HG02885 (cell line): ENCODE measurements around the gene STX16.
"Not testable (repeated sequence)": the region's sequence is repeated elsewhere in the genome, so short reads cannot be mapped to it uniquely, and the experiment has no call there.

ENCODE experiments used
- ATAC-seq: cut with Tn5 transposase; IDR thresholded peaks from one replicate; pipeline ENCODE4 v1.9.1; 2021; ENCODE audit warnings: mild to moderate bottlenecking; ENCODE audit not compliant: unreplicated experiment, poor library complexity

Gene STX16

GRCh38 chr20:58716476-58717277 lies 65.6 kb downstream of the STX16 start:
- ATAC-seq = no peak

- ATAC-seq = no peak
Observed at GRCh38 chr20:58717278-58718091, 66.4 kb downstream of the STX16 start.

GRCh38 chr20:58718121-58718563 lies 67.1 kb downstream of the STX16 start:
- no peak for ATAC-seq

GRCh38 chr20:58718729-58719128 lies 67.6 kb downstream of the STX16 start:
- no peak for ATAC-seq

GRCh38 chr20:58719258-58719657 lies 68.2 kb downstream of the STX16 start:
- ATAC-seq = no peak

- ATAC-seq = no peak
Observed at GRCh38 chr20:58719971-58720371, 68.9 kb downstream of the STX16 start.

GRCh38 chr20:58720890-58721289 lies 69.8 kb downstream of the STX16 start:
- no peak for ATAC-seq

GRCh38 chr20:58721951-58722778 lies 71.1 kb downstream of the STX16 start:
- ATAC-seq = no peak

- no peak for ATAC-seq
Observed at GRCh38 chr20:58722877-58723627, 72.0 kb downstream of the STX16 start.

GRCh38 chr20:58723628-58723984 lies 72.5 kb downstream of the STX16 start:
- no peak for ATAC-seq

- ATAC-seq = not testable (repeated sequence)
Observed at GRCh38 chr20:58726156-58726555, 75.1 kb downstream of the STX16 start.
